ENCODE results near the gene MAMLD1.

The MAMLD1 gene

GRCh38 chrX:150377005-150377404 lies 13.9 kb downstream of the MAMLD1 start:
- Histone ChIP-seq H3K9ac (ENCODE audit: low read depth in 1 of 2, low read length in 2 of 2) (no peak overlapping the region), H3K9me3 (ENCODE audit: control insufficient read depth in 1 of 2, low read length in 2 of 2) (no peaks in the 10 kb centered on the region), H3K36me3 (ENCODE audit: control insufficient read depth in 1 of 2, insufficient read depth in 2 of 2, low read length in 2 of 2) (no peaks in the 10 kb centered on the region), H3K27me3 (ENCODE audit: control insufficient read depth in 1 of 2, insufficient read depth in 2 of 2, low read length in 2 of 2) (no peaks in the 10 kb centered on the region), H3K27ac (ENCODE audit: low read depth, low read length) (no peak overlapping the region), H3K4me1 (ENCODE audit: control insufficient read depth in 1 of 2, insufficient read depth in 2 of 2, low read length in 2 of 2) (no peaks in the 10 kb centered on the region), H3K4me3 (ENCODE audit: low read depth in 1 of 2, low read length in 2 of 2) (no peak overlapping the region)

- no peaks in the 10 kb centered on the region for H3K9me3 ChIP-seq (ENCODE audit: control insufficient read depth in 1 of 2, low read length in 2 of 2)
- H3K9ac ChIP-seq (ENCODE audit: low read depth in 1 of 2, low read length in 2 of 2) = no peak overlapping the region
- H3K36me3 ChIP-seq (ENCODE audit: control insufficient read depth in 1 of 2, insufficient read depth in 2 of 2, low read length in 2 of 2) = no peaks in the 10 kb centered on the region
- no peaks in the 10 kb centered on the region for H3K27me3 ChIP-seq (ENCODE audit: control insufficient read depth in 1 of 2, insufficient read depth in 2 of 2, low read length in 2 of 2)
- no peak overlapping the region for H3K4me3 ChIP-seq (ENCODE audit: low read depth in 1 of 2, low read length in 2 of 2)
- H3K4me1 ChIP-seq (ENCODE audit: control insufficient read depth in 1 of 2, insufficient read depth in 2 of 2, low read length in 2 of 2) = peaks cover 0 to 2% of the 10 kb centered on the region in 2 donors
- H3K27ac ChIP-seq (ENCODE audit: low read depth, low read length) = no peak overlapping the region
Measured at GRCh38 chrX:150405006-150405405, 41.9 kb downstream of the MAMLD1 start.

DNA sequence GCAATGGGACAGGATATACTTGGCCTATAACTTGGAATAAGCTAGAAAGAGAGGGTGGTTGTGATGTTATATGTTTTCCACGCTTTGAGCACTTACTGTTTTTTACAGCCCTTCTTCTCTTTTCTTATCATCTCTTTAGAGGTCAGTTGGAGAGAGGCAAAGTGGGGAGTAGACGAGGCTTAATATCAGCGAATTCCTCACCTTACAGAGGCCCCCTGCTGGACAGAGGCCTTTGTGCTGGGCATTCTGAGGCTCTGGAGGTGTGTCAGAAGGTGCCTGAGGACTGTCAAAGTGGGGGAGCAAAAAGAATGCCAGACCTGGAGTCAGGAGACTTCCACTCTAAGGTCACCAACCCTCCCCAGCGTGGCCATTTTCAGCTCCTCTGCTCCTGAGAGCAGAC lies 42.5 kb downstream of the MAMLD1 start:
- Histone ChIP-seq H3K9me3 (ENCODE audit: control insufficient read depth in 1 of 2, low read length in 2 of 2) (no peaks in the 10 kb centered on the region), H3K4me1 (ENCODE audit: control insufficient read depth in 1 of 2, insufficient read depth in 2 of 2, low read length in 2 of 2) (peaks cover 0 to 5% of the 10 kb centered on the region in 2 donors), H3K4me3 (ENCODE audit: low read depth in 1 of 2, low read length in 2 of 2) (no peak overlapping the region), H3K36me3 (ENCODE audit: control insufficient read depth in 1 of 2, insufficient read depth in 2 of 2, low read length in 2 of 2) (no peaks in the 10 kb centered on the region), H3K27ac (ENCODE audit: low read depth, low read length) (no peak overlapping the region), H3K27me3 (ENCODE audit: control insufficient read depth in 1 of 2, insufficient read depth in 2 of 2, low read length in 2 of 2) (no peaks in the 10 kb centered on the region), H3K9ac (ENCODE audit: low read depth in 1 of 2, low read length in 2 of 2) (no peak overlapping the region)

DNA sequence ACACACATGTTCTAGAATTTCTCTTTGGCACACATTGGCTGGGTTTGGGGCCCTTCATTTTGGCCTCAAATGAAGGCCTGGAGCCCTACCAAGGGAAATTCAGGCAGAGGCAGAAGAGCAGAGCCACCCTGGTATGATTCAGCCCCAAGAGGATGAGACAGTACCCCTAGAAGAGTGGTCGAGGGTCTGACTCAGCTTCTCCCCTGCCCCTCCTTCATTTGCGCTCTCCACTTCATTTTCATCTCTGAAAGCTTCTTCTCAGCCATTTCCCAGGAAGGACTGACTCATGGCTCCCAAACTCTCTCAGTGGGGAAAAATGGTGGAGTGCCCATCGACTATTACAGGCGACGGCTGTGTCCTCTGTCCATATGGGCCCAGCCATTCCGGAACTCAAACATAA lies 43.5 kb downstream of the MAMLD1 start:
- Histone ChIP-seq H3K4me1 (ENCODE audit: control insufficient read depth in 1 of 2, insufficient read depth in 2 of 2, low read length in 2 of 2) (peaks cover 0 to 5% of the 10 kb centered on the region in 2 donors), H3K9me3 (ENCODE audit: control insufficient read depth in 1 of 2, low read length in 2 of 2) (no peaks in the 10 kb centered on the region), H3K36me3 (ENCODE audit: control insufficient read depth in 1 of 2, insufficient read depth in 2 of 2, low read length in 2 of 2) (no peaks in the 10 kb centered on the region), H3K27ac (ENCODE audit: low read depth, low read length) (no peak overlapping the region), H3K9ac (ENCODE audit: low read depth in 1 of 2, low read length in 2 of 2) (no peak overlapping the region), H3K4me3 (ENCODE audit: low read depth in 1 of 2, low read length in 2 of 2) (no peak overlapping the region), H3K27me3 (ENCODE audit: control insufficient read depth in 1 of 2, insufficient read depth in 2 of 2, low read length in 2 of 2) (no peaks in the 10 kb centered on the region)

DNA sequence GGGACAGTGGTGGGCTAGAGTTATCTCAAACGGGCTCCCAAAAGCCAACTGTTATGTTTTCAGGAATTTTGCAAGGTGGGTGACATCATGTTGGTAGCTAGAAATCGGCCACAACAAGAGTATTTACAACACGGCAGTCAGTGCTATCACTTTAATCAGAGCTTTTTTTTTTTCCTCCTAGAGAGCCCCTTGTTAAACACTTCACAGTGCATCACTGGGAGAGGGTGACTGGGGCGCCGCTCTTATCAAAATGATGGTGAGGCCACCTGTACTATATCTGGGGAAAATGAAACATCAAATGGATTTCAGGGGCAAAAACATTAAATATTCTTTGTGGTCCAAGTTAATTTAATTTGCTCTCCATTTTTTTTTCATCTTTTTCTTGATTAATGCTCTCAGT lies 44.9 kb downstream of the MAMLD1 start:
- Histone ChIP-seq H3K4me3 (ENCODE audit: low read depth in 1 of 2, low read length in 2 of 2) (no peak overlapping the region), H3K27ac (ENCODE audit: low read depth, low read length) (no peak overlapping the region), H3K9me3 (ENCODE audit: control insufficient read depth in 1 of 2, low read length in 2 of 2) (no peaks in the 10 kb centered on the region), H3K27me3 (ENCODE audit: control insufficient read depth in 1 of 2, insufficient read depth in 2 of 2, low read length in 2 of 2) (no peaks in the 10 kb centered on the region), H3K36me3 (ENCODE audit: control insufficient read depth in 1 of 2, insufficient read depth in 2 of 2, low read length in 2 of 2) (no peaks in the 10 kb centered on the region), H3K9ac (ENCODE audit: low read depth in 1 of 2, low read length in 2 of 2) (no peak overlapping the region), H3K4me1 (ENCODE audit: control insufficient read depth in 1 of 2, insufficient read depth in 2 of 2, low read length in 2 of 2) (peaks cover 0 to 5% of the 10 kb centered on the region in 2 donors)

- H3K36me3 ChIP-seq (ENCODE audit: control insufficient read depth in 1 of 2, insufficient read depth in 2 of 2, low read length in 2 of 2) = no peaks in the 10 kb centered on the region
- no peaks in the 10 kb centered on the region for H3K27me3 ChIP-seq (ENCODE audit: control insufficient read depth in 1 of 2, insufficient read depth in 2 of 2, low read length in 2 of 2)
- no peaks in the 10 kb centered on the region for H3K9me3 ChIP-seq (ENCODE audit: control insufficient read depth in 1 of 2, low read length in 2 of 2)
- peaks cover 0 to 5% of the 10 kb centered on the region in 2 donors for H3K4me1 ChIP-seq (ENCODE audit: control insufficient read depth in 1 of 2, insufficient read depth in 2 of 2, low read length in 2 of 2)
- H3K4me3 ChIP-seq (ENCODE audit: low read depth in 1 of 2, low read length in 2 of 2) = no peak overlapping the region
- no peak overlapping the region for H3K9ac ChIP-seq (ENCODE audit: low read depth in 1 of 2, low read length in 2 of 2)
- no peak overlapping the region for H3K27ac ChIP-seq (ENCODE audit: low read depth, low read length)
Measured at GRCh38 chrX:150408561-150408960, 45.4 kb downstream of the MAMLD1 start.

- H3K9ac ChIP-seq (ENCODE audit: low read depth in 1 of 2, low read length in 2 of 2) = no peak overlapping the region
- H3K9me3 ChIP-seq (ENCODE audit: control insufficient read depth in 1 of 2, low read length in 2 of 2) = no peaks in the 10 kb centered on the region
- no peaks in the 10 kb centered on the region for H3K27me3 ChIP-seq (ENCODE audit: control insufficient read depth in 1 of 2, insufficient read depth in 2 of 2, low read length in 2 of 2)
- H3K4me3 ChIP-seq (ENCODE audit: low read depth in 1 of 2, low read length in 2 of 2) = no peak overlapping the region
- H3K27ac ChIP-seq (ENCODE audit: low read depth, low read length) = no peak overlapping the region
- H3K4me1 ChIP-seq (ENCODE audit: control insufficient read depth in 1 of 2, insufficient read depth in 2 of 2, low read length in 2 of 2) = peaks cover 0 to 5% of the 10 kb centered on the region in 2 donors
- H3K36me3 ChIP-seq (ENCODE audit: control insufficient read depth in 1 of 2, insufficient read depth in 2 of 2, low read length in 2 of 2) = no peaks in the 10 kb centered on the region
Measured at GRCh38 chrX:150409486-150409885, 46.4 kb downstream of the MAMLD1 start.

GRCh38 chrX:150409964-150410363 lies 46.8 kb downstream of the MAMLD1 start:
- H3K36me3 ChIP-seq (ENCODE audit: control insufficient read depth in 1 of 2, insufficient read depth in 2 of 2, low read length in 2 of 2) = no peaks in the 10 kb centered on the region
- H3K4me1 ChIP-seq (ENCODE audit: control insufficient read depth in 1 of 2, insufficient read depth in 2 of 2, low read length in 2 of 2) = peaks cover 0 to 5% of the 10 kb centered on the region in 2 donors
- no peaks in the 10 kb centered on the region for H3K27me3 ChIP-seq (ENCODE audit: control insufficient read depth in 1 of 2, insufficient read depth in 2 of 2, low read length in 2 of 2)
- H3K9ac ChIP-seq (ENCODE audit: low read depth in 1 of 2, low read length in 2 of 2) = no peak overlapping the region
- no peak overlapping the region for H3K4me3 ChIP-seq (ENCODE audit: low read depth in 1 of 2, low read length in 2 of 2)
- no peak overlapping the region for H3K27ac ChIP-seq (ENCODE audit: low read depth, low read length)
- H3K9me3 ChIP-seq (ENCODE audit: control insufficient read depth in 1 of 2, low read length in 2 of 2) = no peaks in the 10 kb centered on the region

DNA sequence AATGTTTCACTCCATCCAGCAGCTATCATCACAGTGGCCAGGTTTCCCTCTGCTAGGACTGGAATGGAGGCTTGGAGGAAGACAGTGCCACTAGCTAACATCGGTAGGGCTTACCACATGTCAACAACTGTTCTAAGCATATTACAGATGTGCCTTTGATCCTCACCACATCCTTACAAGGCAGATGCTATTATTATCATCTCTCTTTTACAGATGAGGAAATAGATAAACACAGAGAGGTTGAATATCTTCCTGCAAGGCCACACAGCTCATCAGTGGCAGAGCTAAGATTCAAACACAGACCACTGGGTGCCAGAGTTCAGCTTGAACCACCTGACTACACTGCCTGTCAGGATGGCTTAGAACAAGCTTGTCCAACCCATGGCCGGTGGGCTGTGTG lies 47.4 kb downstream of the MAMLD1 start:
- Histone ChIP-seq H3K9ac (ENCODE audit: low read depth in 1 of 2, low read length in 2 of 2) (no peak overlapping the region), H3K27ac (ENCODE audit: low read depth, low read length) (no peak overlapping the region), H3K27me3 (ENCODE audit: control insufficient read depth in 1 of 2, insufficient read depth in 2 of 2, low read length in 2 of 2) (no peaks in the 10 kb centered on the region), H3K4me1 (ENCODE audit: control insufficient read depth in 1 of 2, insufficient read depth in 2 of 2, low read length in 2 of 2) (peaks cover 0 to 5% of the 10 kb centered on the region in 2 donors), H3K9me3 (ENCODE audit: control insufficient read depth in 1 of 2, low read length in 2 of 2) (no peaks in the 10 kb centered on the region), H3K4me3 (ENCODE audit: low read depth in 1 of 2, low read length in 2 of 2) (no peak overlapping the region), H3K36me3 (ENCODE audit: control insufficient read depth in 1 of 2, insufficient read depth in 2 of 2, low read length in 2 of 2) (no peaks in the 10 kb centered on the region)

DNA sequence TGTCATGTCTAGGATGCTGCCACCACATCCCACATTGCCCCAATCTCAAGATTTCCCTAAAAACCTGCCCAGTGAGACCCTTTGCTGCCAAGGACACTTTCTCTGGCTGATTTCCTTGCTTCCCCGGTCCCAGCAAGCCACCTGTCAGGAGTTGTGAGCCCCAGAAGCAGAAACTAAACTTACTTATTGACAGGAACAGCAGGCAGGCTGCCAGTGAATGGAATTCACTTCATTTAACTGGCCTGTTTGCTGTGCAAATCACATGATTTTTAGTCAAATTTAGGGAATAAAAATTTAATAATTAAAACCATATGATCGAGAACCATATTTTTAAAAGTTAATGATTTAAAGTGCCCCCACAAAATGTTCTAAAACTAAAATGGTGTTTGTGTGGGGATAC lies 48.5 kb downstream of the MAMLD1 start:
- no peaks in the 10 kb centered on the region for H3K27me3 ChIP-seq (ENCODE audit: control insufficient read depth in 1 of 2, insufficient read depth in 2 of 2, low read length in 2 of 2)
- no peaks in the 10 kb centered on the region for H3K36me3 ChIP-seq (ENCODE audit: control insufficient read depth in 1 of 2, insufficient read depth in 2 of 2, low read length in 2 of 2)
- no peaks in the 10 kb centered on the region for H3K9me3 ChIP-seq (ENCODE audit: control insufficient read depth in 1 of 2, low read length in 2 of 2)
- H3K9ac ChIP-seq (ENCODE audit: low read depth in 1 of 2, low read length in 2 of 2) = no peak overlapping the region
- no peak overlapping the region for H3K4me3 ChIP-seq (ENCODE audit: low read depth in 1 of 2, low read length in 2 of 2)
- H3K4me1 ChIP-seq (ENCODE audit: control insufficient read depth in 1 of 2, insufficient read depth in 2 of 2, low read length in 2 of 2) = peaks cover 0 to 5% of the 10 kb centered on the region in 2 donors
- H3K27ac ChIP-seq (ENCODE audit: low read depth, low read length) = no peak overlapping the region

DNA sequence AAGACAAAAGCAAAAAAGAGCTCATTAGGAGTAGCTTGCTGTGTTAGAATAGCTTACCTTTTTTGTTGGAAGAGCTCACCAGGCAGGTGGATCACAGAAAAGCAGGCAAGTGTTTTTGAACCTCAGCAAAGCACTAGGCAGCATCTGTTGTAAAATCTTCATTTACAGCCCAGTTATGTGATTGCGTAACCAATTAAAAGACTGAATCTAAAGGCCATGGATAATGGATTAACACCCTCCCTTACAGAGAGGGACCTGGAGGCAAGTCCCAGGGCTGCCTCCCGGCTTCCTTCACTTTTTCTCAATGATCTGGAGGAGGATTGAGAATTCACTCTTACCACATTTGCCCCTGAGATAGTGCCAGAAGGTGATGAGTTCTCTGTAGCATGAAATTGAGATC lies 51.1 kb downstream of the MAMLD1 start:
- Histone ChIP-seq H3K4me3 (ENCODE audit: low read depth in 1 of 2, low read length in 2 of 2) (no peak overlapping the region), H3K9me3 (ENCODE audit: control insufficient read depth in 1 of 2, low read length in 2 of 2) (no peaks in the 10 kb centered on the region), H3K4me1 (ENCODE audit: control insufficient read depth in 1 of 2, insufficient read depth in 2 of 2, low read length in 2 of 2) (peaks cover 0 to 5% of the 10 kb centered on the region in 2 donors), H3K36me3 (ENCODE audit: control insufficient read depth in 1 of 2, insufficient read depth in 2 of 2, low read length in 2 of 2) (no peaks in the 10 kb centered on the region), H3K27ac (ENCODE audit: low read depth, low read length) (no peak overlapping the region), H3K27me3 (ENCODE audit: control insufficient read depth in 1 of 2, insufficient read depth in 2 of 2, low read length in 2 of 2) (no peaks in the 10 kb centered on the region), H3K9ac (ENCODE audit: low read depth in 1 of 2, low read length in 2 of 2) (no peak overlapping the region)

Data from duodenal mucosa (tissue), 2 donors.